GM18517 (cell line): ENCODE measurements around the gene SPON1.
"Not testable (repeated sequence)": the region's sequence is repeated elsewhere in the genome, so short reads cannot be mapped to it uniquely, and the experiment has no call there.

Experiments
- ATAC-seq: cut with Tn5 transposase; IDR thresholded peaks from one replicate; pipeline ENCODE4 v1.9.1; 2021; ENCODE audit warnings: mild to moderate bottlenecking, moderate library complexity; ENCODE audit not compliant: unreplicated experiment

Gene SPON1

DNA sequence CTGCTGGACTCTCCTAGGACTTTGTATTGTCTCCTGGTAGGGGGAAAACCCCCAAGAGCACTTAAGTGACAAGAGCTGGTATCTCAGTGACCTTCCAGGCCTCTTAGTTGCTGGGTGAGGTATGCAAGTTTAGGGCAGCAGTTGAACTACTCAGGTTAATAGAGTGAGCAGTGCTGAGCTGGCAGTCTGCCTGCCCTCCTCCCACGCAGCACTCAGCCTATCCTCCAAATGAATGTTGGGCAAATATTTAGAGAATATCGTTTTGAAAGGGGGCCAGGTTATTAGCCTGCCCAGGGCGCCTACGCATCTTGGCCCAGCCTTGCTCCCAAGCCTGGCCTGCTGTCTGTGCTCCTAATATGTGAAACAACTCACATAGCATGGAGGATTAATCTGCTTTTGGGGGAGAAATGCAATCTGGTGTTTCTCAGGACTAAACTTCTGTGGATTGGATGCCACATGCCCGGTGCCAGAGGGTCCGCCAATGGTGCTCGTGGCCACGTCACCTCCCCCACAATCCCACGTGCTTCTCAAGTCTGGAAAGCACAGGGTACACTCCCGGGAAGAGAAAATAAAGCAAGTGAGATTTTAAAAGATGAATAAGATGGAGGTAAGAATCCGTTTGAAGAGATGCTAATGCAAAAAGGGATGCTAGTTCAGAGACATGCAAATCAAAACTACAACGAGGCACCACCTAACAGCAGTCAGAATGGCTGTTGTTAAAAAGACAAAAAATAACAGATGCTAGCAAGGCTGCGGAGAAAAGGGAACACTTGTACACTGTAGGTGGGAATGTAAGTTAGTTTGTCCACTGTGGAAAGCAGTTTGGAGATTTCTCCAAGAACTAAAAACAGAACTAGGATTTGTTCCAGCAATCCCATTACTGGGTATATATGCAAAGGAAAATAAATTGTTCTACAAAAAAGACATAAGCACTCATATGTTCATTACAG lies 67.7 kb downstream of the SPON1 start:
- no peak for ATAC-seq

GRCh38 chr11:14035526-14035925 lies 73.0 kb downstream of the SPON1 start:
- not testable (repeated sequence) for ATAC-seq

DNA sequence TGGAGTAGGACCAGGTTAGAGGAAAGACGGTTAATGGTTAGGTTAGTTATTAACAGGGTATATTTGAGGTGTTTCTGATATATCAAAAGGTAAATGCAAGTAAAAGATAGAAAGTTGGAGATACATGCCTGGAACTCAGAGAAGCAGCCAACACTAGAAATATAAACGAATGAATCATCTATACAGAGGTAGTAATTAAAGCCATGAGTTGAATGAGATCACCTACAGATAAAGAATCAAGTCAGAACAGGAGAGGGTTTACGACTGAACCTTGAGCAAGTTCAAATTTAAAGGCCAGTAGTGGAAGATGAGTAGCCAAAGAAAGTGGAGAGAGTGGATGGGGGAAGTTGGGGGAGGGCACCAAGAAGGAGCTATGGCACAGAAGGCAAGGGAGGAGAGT lies 73.9 kb downstream of the SPON1 start:
- no peak for ATAC-seq

GRCh38 chr11:14041040-14041439 lies 78.5 kb downstream of the SPON1 start:
- ATAC-seq, result no peak

- ATAC-seq, result no peak
These were observed 79.0 kb downstream of the SPON1 start for GRCh38 chr11:14041565-14041964.

- ATAC-seq, result no peak
These were observed 80.4 kb downstream of the SPON1 start for GRCh38 chr11:14042686-14043465.

GRCh38 chr11:14044916-14045315 lies 82.4 kb downstream of the SPON1 start:
- ATAC-seq, result no peak

- ATAC-seq, result no peak
These were observed 82.9 kb downstream of the SPON1 start for GRCh38 chr11:14045417-14045816.

GRCh38 chr11:14052198-14052597 lies 89.7 kb downstream of the SPON1 start:
- ATAC-seq, result no peak

GRCh38 chr11:14054116-14055107 lies 91.9 kb downstream of the SPON1 start:
- ATAC-seq, result no peak

- ATAC-seq, result no peak
These were observed 93.4 kb downstream of the SPON1 start for GRCh38 chr11:14055936-14056335.

DNA sequence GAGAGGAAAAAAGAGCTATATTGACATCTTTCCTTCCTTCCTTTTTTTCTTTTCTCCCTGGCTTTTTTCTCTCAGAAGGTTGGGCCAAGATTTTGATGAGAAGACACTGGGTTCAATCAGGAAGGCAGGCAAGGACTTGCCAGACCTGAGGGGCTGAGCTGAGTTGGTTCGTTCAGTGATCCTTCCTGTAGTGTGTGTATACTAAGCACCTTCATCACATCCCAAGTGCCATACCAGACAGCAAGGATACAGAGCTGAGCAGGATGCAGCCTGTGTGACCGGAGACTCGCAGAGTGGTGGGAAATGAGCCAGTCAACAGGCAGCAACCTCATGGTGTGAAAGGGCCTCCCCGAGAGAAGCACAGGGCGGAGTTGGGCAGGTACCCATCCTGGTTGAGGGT lies 95.5 kb downstream of the SPON1 start:
- no peak for ATAC-seq

DNA sequence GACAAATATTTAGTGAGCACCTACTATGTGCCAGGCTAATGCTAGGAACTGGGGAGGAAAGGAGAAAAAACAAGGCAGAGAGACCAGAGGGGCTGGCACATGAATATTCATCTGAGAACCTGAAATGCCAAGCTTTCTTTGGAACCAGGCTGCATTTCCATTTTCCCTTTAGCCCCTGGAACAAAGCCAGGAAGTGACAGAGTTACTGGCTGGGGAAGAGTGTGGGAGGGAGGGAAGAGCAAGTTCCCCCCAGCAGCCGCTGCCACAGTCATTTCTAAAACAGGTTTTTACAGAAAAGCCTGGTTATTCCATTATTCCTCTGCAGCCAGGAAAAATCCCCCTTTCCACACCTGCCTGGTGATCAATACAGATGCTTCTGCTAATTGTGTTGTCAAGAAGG lies 97.0 kb downstream of the SPON1 start:
- no peak for ATAC-seq

DNA sequence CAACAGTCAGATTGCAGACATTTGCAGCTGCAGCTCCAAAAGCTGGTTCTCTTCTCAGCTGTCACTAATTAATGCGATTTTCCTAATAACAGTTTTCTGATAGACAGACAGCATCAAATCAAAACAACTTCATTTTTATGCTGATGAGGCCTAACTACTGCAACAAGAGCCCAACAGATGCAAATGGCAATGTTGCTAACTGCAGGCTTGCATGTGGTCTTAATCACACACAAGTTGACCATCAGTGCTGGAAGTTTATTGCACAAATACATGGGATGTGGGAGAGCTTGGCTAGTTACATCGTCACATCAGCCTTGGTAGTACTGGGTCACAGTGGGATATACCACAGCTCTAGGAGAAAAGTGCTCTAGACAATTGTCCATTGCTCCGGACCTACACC lies 99.2 kb downstream of the SPON1 start:
- no peak for ATAC-seq

DNA sequence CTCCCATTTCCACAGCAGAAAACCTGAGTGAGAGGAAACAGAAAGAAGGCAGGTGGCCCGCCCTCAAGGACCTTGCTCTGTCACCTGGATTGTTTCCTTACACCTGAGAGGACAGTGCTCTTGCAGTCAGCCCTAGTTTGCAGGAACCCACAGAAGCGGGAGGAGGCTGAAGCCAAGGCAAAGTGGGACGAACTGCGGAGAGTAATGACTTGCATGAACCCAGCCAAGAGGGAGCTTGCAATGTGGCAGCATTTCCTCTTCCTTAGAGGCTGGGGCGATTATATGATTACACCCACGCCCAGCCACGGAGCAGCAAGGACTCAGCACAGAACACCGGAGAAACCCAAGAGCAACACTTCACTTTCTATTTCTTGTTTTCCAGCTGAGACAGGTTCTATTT lies 102.6 kb downstream of the SPON1 start:
- no peak for ATAC-seq

DNA sequence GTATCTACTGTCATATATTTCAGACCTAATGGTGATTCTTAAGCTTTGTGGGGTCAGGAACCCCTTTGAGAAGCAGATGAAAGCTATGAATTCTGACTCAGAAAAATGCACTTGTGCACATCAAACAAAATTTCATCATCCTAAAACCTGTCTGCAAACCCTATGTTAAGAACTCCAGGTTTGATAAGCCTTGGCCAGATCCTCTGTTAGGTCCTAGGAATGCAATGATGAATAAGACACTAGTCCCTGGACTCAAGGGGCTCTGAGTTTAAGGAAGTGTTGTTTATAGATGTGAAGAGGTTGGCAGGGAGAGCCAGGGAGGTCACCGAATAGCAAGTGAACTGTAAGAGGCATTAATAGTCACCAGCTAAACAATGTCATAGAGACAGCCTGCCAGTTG lies 103.2 kb downstream of the SPON1 start:
- ATAC-seq, result no peak

- no peak for ATAC-seq
These were observed 105.2 kb downstream of the SPON1 start for GRCh38 chr11:14067686-14068085.

GRCh38 chr11:14070896-14071295 lies 108.4 kb downstream of the SPON1 start:
- ATAC-seq, result no peak

- no peak for ATAC-seq
These were observed 111.4 kb downstream of the SPON1 start for GRCh38 chr11:14073849-14074476.
